Left ventricle myocardium inferior (tissue), 1 donor: ENCODE data around the gene SLC28A1. TPM values are rescaled to one million over a fixed set of nuclear protein-coding genes. Genes with fewer than 3 reads are reported as not detected.
A peak's percentile ranks its signal among the peaks of the same experiment; 100 is the strongest.

Source experiments
- DNase-seq: peaks from one replicate; pipeline ENCODE4 v3.0.0-alpha.2; 2020
- H3K27ac ChIP-seq: fragments of 200-600 bp; replicated peaks from 2 replicates; pipeline ENCODE4 v1.8.0; 2021
- H3K27me3 ChIP-seq: fragments of 200-600 bp; 2 replicates; pipeline ENCODE4 v1.8.0; 2021; ENCODE audit warnings: low read depth
- H3K36me3 ChIP-seq: fragments of 200-600 bp; 2 replicates; pipeline ENCODE4 v1.8.0; 2021
- H3K4me1 ChIP-seq: fragments of 200-600 bp; 2 replicates; pipeline ENCODE4 v1.8.0; 2021
- H3K4me3 ChIP-seq: fragments of 200-600 bp; 2 replicates; pipeline ENCODE4 v1.8.0; 2021; ENCODE audit warnings: mild to moderate bottlenecking, moderate library complexity
- H3K9me3 ChIP-seq: fragments of 200-600 bp; replicated peaks from 2 replicates; pipeline ENCODE4 v1.8.0; 2021
- intact Hi-C: fragments of 100-400 bp; cut with micrococcal nuclease; formaldehyde crosslinking; loops from one replicate; pipeline ENCODE4 v1.11.0; 2022
- total RNA-seq: library from RNA; stranded (reverse); fragmentation: NEBNext Ultra II Directional; extraction: Animal tissue kit (Norgen Biotek cat#: 25700); gene quantifications from one replicate; pipeline ENCODE4 v1.2.1, GENCODE V29; 2021
- TF ChIP-seq, protein P1 (sequence below): fragments of 200-600 bp; IDR thresholded peaks from 2 replicates; pipeline ENCODE4 v1.8.0; 2021; ENCODE audit warnings: antibody characterized with exemption, mild to moderate bottlenecking, borderline replicate concordance
- donor health status: DM: no; HTN: yes; CAD: no; lungs with severe emphysema.

Gene SLC28A1
- total RNA-seq, 1 donor from 2014 or later = 0.91 TPM

DNA sequence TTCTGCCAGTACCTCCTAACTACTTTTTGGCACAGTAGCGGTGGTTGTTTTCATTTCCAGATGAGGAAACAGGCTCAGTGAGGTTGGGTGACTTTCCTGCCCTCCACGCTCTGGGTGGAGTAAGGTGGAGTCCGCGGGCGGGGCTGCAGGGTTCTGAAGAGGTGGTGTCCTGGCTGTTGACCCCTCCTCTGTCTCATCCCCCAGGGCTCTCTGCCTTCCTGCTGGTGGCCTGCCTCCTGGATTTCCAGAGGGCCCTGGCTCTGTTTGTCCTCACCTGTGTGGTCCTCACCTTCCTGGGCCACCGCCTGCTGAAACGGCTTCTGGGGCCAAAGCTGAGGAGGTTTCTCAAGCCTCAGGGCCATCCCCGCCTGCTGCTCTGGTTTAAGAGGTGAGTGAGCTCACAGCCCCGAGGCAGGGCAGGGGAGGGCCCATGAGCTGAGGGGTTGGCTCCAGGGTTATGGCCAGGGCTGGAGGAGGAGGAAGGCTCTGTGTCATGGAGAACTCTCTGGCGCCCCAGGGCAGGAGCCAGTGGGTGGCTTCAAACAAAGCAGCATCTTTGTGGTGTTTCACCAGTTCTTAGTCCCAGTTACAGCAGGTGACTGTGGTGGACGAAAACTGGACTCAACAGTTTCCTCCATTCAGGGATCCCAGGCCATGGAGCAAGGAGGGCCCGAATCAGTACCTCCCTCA, 10.4 kb downstream of the SLC28A1 start:
- Histone ChIP-seq H3K4me3 (no peak overlapping the region), H3K9me3 (no peaks in the 10 kb centered on the region), H3K36me3 (no peaks in the 10 kb centered on the region), H3K27me3 (no peaks in the 10 kb centered on the region), H3K27ac (no peak overlapping the region), H3K4me1 (no peaks in the 10 kb centered on the region)
- no peak for DNase-seq
- TF ChIP-seq, protein P1, sequence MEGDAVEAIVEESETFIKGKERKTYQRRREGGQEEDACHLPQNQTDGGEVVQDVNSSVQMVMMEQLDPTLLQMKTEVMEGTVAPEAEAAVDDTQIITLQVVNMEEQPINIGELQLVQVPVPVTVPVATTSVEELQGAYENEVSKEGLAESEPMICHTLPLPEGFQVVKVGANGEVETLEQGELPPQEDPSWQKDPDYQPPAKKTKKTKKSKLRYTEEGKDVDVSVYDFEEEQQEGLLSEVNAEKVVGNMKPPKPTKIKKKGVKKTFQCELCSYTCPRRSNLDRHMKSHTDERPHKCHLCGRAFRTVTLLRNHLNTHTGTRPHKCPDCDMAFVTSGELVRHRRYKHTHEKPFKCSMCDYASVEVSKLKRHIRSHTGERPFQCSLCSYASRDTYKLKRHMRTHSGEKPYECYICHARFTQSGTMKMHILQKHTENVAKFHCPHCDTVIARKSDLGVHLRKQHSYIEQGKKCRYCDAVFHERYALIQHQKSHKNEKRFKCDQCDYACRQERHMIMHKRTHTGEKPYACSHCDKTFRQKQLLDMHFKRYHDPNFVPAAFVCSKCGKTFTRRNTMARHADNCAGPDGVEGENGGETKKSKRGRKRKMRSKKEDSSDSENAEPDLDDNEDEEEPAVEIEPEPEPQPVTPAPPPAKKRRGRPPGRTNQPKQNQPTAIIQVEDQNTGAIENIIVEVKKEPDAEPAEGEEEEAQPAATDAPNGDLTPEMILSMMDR = no peak
- intact Hi-C loops = no loop called here

DNA sequence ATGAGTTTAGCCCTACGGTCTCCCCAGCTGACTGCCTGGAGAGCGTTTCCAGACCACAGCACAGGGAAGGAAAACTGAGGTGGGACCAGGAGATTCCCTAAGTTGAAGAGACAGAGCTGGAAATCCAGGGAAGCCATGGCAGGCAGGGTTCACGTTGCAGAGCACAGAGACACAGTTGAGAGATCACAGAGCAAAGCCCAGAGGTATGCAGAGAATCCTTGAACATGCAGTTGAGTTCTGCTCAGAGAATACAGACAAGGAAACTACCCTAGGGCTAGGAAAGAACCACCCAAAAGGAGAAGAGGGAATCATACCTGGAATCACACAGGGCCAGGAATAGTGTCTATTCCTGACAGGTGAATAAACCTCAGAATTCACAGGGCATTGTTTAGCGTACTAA, 14.3 kb downstream of the SLC28A1 start:
- intact Hi-C loops = no loop called here
- Histone ChIP-seq H3K27me3 (no peaks in the 10 kb centered on the region), H3K9me3 (peaks cover 6% of the 10 kb centered on the region), H3K27ac (no peak overlapping the region), H3K4me1 (peaks cover 3% of the 10 kb centered on the region), H3K36me3 (no peaks in the 10 kb centered on the region), H3K4me3 (no peak overlapping the region)
- TF ChIP-seq, protein P1 = no peak
- no peak for DNase-seq

DNA sequence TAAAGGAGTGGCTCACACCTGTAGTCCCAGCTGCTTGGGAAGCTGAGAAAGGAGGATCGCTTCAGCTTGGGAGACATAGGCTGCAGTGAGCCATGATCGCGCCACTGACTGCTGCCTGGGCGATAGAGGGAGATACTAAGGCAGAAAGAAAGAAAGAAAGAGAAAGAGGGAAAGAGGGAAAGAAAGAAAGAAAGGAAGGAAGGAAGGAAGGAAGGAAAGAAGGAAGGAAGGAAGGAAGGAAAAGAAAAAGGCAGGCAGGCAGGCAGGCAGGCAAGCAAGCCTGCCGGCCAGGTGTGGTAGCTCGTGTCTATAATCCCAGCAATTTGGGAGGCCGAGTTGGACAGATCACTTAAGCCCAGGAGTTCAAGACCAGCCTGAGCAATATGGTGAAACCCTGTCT, 15.3 kb downstream of the SLC28A1 start:
- no peaks in the 10 kb centered on the region for H3K36me3 ChIP-seq
- no peaks in the 10 kb centered on the region for H3K27me3 ChIP-seq
- H3K4me1 ChIP-seq = peaks cover 13% of the 10 kb centered on the region
- intact Hi-C loops = no loop called here
- DNase-seq = no peak
- TF ChIP-seq, protein P1 = no peak
- no peak overlapping the region for H3K27ac ChIP-seq
- H3K9me3 ChIP-seq = peaks cover 6% of the 10 kb centered on the region
- H3K4me3 ChIP-seq = no peak overlapping the region

DNA sequence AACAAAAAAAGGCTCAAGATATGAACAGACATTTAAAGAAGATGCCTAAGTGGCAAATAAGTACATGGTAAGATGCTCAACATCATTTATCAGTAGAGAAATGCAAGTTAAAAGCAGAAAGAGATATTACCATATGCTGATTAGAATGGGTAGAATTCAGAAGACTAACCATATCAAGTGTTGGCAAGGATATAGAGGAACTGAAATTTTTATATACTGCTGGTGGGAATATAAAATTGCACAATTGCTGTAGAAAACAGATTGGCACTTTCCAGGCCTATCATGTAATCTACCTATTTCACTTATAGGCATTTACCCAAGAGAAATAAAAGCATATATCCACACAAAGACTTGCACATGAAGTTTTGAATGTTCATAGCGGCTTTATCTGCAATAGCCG, 17.1 kb downstream of the SLC28A1 start:
- Histone ChIP-seq H3K36me3 (no peaks in the 10 kb centered on the region), H3K27ac (no peak overlapping the region), H3K4me3 (no peak overlapping the region), H3K27me3 (no peaks in the 10 kb centered on the region), H3K4me1 (peaks cover 22% of the 10 kb centered on the region), H3K9me3 (peaks cover 6% of the 10 kb centered on the region)
- DNase-seq = no peak
- TF ChIP-seq, protein P1 = no peak
- intact Hi-C loops = no loop called here

DNA sequence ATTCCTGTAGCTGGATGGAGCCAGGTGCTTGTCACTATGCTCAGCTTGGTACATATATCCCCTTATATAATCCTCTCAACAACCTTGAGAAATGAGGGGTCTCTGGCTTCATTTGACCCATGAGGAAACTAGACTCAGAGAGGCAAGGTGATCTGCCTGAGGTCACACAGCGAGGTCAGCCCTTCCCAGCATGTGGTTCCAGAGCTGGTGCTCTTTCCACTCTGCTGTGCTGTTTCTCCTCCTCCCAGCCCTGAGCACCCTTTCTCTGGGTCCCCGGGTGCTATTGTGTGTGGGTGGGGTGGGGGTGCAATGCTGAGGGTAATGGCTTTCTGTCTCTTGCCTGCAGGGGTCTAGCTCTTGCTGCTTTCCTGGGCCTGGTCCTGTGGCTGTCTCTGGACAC, 19.3 kb downstream of the SLC28A1 start:
- H3K4me1 ChIP-seq = peaks cover 27% of the 10 kb centered on the region
- H3K9me3 ChIP-seq = peaks cover 6% of the 10 kb centered on the region
- intact Hi-C loops = no loop called here
- H3K4me3 ChIP-seq = no peak overlapping the region
- TF ChIP-seq, protein P1 = no peak
- no peaks in the 10 kb centered on the region for H3K36me3 ChIP-seq
- DNase-seq = no peak
- H3K27ac ChIP-seq = peak overlapping the region; percentile 58
- H3K27me3 ChIP-seq = no peaks in the 10 kb centered on the region
